Measurements from ENCODE around the gene HEXIM1. TPM values are rescaled to one million over a fixed set of nuclear protein-coding genes. Genes with fewer than 3 reads are reported as not detected.
A peak's percentile ranks its signal among the peaks of the same experiment; 100 is the strongest.

Gene HEXIM1
- total RNA-seq, 2 donors from 2014 or later, result 34.5 to 67.1 TPM

- Histone ChIP-seq H3K36me3 (no peaks in the 10 kb centered on the region), H3K4me3 (peak overlapping the region; percentile 64 to 74), H3K27ac (peak overlapping the region; percentile 99), H3K4me1 (replicated peaks) (peaks cover 6% of the 10 kb centered on the region), H3K27me3 (replicated peaks; ENCODE audit: insufficient read depth) (no peaks in the 10 kb centered on the region), H3K9me3 (no peaks in the 10 kb centered on the region)
- 16% methylated on average over 8 of the region's 8 CpGs for WGBS
- DNase-seq (ENCODE audit: low spot score), result no peak
- TF ChIP-seq POLR2AphosphoS5 (IDR thresholded peaks at IDR 0.05) (peak; percentile 27), CTCF (IDR thresholded peaks at IDR 0.05) (no peak)
- intact Hi-C loops (cut with DNase I), result no loop called here
Measured at GRCh38 chr17:45150911-45151809, 2.9 kb downstream of the HEXIM1 start.

GRCh38 chr17:45155029-45155428, 6.8 kb downstream of the HEXIM1 start:
- H3K4me1 ChIP-seq (replicated peaks), result peaks cover 18% of the 10 kb centered on the region
- no peaks in the 10 kb centered on the region for H3K27me3 ChIP-seq (replicated peaks; ENCODE audit: insufficient read depth)
- H3K27ac ChIP-seq, result no peak overlapping the region
- H3K9me3 ChIP-seq, result no peaks in the 10 kb centered on the region
- WGBS, result 86% methylated on average over 4 of the region's 4 CpGs
- no peaks in the 10 kb centered on the region for H3K36me3 ChIP-seq
- intact Hi-C loops (cut with DNase I), result no loop called here
- DNase-seq (ENCODE audit: low spot score), result no peak
- TF ChIP-seq POLR2AphosphoS5 (IDR thresholded peaks at IDR 0.05), result no peak
- no peak for TF ChIP-seq POLR2A (IDR thresholded peaks at IDR 0.05)
- TF ChIP-seq CTCF (IDR thresholded peaks at IDR 0.05), result no peak
- H3K4me3 ChIP-seq, result no peak overlapping the region

- no peak for DNase-seq (ENCODE audit: low spot score)
- Histone ChIP-seq H3K4me3 (no peak overlapping the region), H3K36me3 (no peaks in the 10 kb centered on the region), H3K27ac (peak overlapping the region in 1 of 2 donors; percentile 4), H3K4me1 (replicated peaks) (peaks cover 18% of the 10 kb centered on the region), H3K27me3 (replicated peaks; ENCODE audit: insufficient read depth) (no peaks in the 10 kb centered on the region), H3K9me3 (no peaks in the 10 kb centered on the region)
- intact Hi-C loops (cut with DNase I), result no loop called here
- 90% methylated on average over 2 of the region's 2 CpGs for WGBS
- TF ChIP-seq CTCF (IDR thresholded peaks at IDR 0.05) (no peak), POLR2A (IDR thresholded peaks at IDR 0.05) (no peak), POLR2AphosphoS5 (IDR thresholded peaks at IDR 0.05) (peak; percentile 4)
Measured at GRCh38 chr17:45155483-45155882, 7.2 kb downstream of the HEXIM1 start.

- 85% methylated on average over 3 of the region's 3 CpGs for WGBS
- H3K27ac ChIP-seq, result peak overlapping the region in 1 of 2 donors; percentile 4
Measured at GRCh38 chr17:45156242-45156641, 8.0 kb downstream of the HEXIM1 start.

More at GRCh38 chr17:45156242-45156641, 8.0 kb downstream of the HEXIM1 start:
- TF ChIP-seq CTCF (IDR thresholded peaks at IDR 0.05), result no peak
- no peak for TF ChIP-seq POLR2A (IDR thresholded peaks at IDR 0.05)
- no peak for TF ChIP-seq POLR2AphosphoS5 (IDR thresholded peaks at IDR 0.05)
- no peaks in the 10 kb centered on the region for H3K36me3 ChIP-seq
- DNase-seq (ENCODE audit: low spot score), result no peak
- no peaks in the 10 kb centered on the region for H3K9me3 ChIP-seq
- H3K27me3 ChIP-seq (replicated peaks; ENCODE audit: insufficient read depth), result no peaks in the 10 kb centered on the region
- intact Hi-C loops (cut with DNase I), result no loop called here
- no peak overlapping the region for H3K4me3 ChIP-seq
- peaks cover 18% of the 10 kb centered on the region for H3K4me1 ChIP-seq (replicated peaks)

All from prostate gland (tissue), 2 donors.